Measurements from ENCODE around the gene HAO2.

HAO2 gene

GRCh38 chr1:119430486-119430885, 61.9 kb downstream of the HAO2 start:
- H3K9me3 Mint-ChIP-seq = no peaks in the 10 kb centered on the region
- H3K4me3 Mint-ChIP-seq = no peak overlapping the region
- no peaks in the 10 kb centered on the region for H3K36me3 Mint-ChIP-seq
- no peak overlapping the region for H3K27ac Mint-ChIP-seq
- peaks cover 8% of the 10 kb centered on the region for H3K27me3 Mint-ChIP-seq
- H3K4me1 Mint-ChIP-seq = no peaks in the 10 kb centered on the region

GRCh38 chr1:119431836-119432235, 63.3 kb downstream of the HAO2 start:
- H3K9me3 Mint-ChIP-seq = no peaks in the 10 kb centered on the region
- H3K4me3 Mint-ChIP-seq = no peak overlapping the region
- H3K27ac Mint-ChIP-seq = no peak overlapping the region
- H3K4me1 Mint-ChIP-seq = no peaks in the 10 kb centered on the region
- peaks cover 8% of the 10 kb centered on the region for H3K27me3 Mint-ChIP-seq
- no peaks in the 10 kb centered on the region for H3K36me3 Mint-ChIP-seq

GRCh38 chr1:119435052-119435451, 66.5 kb downstream of the HAO2 start:
- Mint-ChIP-seq H3K27ac (no peak overlapping the region), H3K4me3 (no peak overlapping the region), H3K36me3 (no peaks in the 10 kb centered on the region), H3K27me3 (peaks cover 5% of the 10 kb centered on the region), H3K9me3 (no peaks in the 10 kb centered on the region), H3K4me1 (no peaks in the 10 kb centered on the region)

GRCh38 chr1:119438761-119439160, 70.2 kb downstream of the HAO2 start:
- H3K27ac Mint-ChIP-seq = no peak overlapping the region
- peaks cover 2% of the 10 kb centered on the region for H3K27me3 Mint-ChIP-seq
- no peaks in the 10 kb centered on the region for H3K36me3 Mint-ChIP-seq
- H3K4me3 Mint-ChIP-seq = no peak overlapping the region
- H3K4me1 Mint-ChIP-seq = no peaks in the 10 kb centered on the region
- H3K9me3 Mint-ChIP-seq = no peaks in the 10 kb centered on the region

- Mint-ChIP-seq H3K9me3 (no peaks in the 10 kb centered on the region), H3K4me3 (no peak overlapping the region), H3K4me1 (no peaks in the 10 kb centered on the region), H3K27me3 (no peaks in the 10 kb centered on the region), H3K27ac (no peak overlapping the region), H3K36me3 (no peaks in the 10 kb centered on the region)
Observed at GRCh38 chr1:119440721-119441307, 72.2 kb downstream of the HAO2 start.

- Mint-ChIP-seq H3K4me3 (no peak overlapping the region), H3K9me3 (no peaks in the 10 kb centered on the region), H3K4me1 (no peaks in the 10 kb centered on the region), H3K36me3 (no peaks in the 10 kb centered on the region), H3K27ac (no peak overlapping the region), H3K27me3 (no peaks in the 10 kb centered on the region)
Observed at GRCh38 chr1:119442756-119443155, 74.2 kb downstream of the HAO2 start.

Measured in activated naive CD4-positive, alpha-beta T cell treated with anti-CD3 and anti-CD28 coated beads, Interleukin-2, amount 50 U/mL, for 24 hours (primary cell).